Measurements from ENCODE around the gene WBP2NL.

The WBP2NL gene

DNA sequence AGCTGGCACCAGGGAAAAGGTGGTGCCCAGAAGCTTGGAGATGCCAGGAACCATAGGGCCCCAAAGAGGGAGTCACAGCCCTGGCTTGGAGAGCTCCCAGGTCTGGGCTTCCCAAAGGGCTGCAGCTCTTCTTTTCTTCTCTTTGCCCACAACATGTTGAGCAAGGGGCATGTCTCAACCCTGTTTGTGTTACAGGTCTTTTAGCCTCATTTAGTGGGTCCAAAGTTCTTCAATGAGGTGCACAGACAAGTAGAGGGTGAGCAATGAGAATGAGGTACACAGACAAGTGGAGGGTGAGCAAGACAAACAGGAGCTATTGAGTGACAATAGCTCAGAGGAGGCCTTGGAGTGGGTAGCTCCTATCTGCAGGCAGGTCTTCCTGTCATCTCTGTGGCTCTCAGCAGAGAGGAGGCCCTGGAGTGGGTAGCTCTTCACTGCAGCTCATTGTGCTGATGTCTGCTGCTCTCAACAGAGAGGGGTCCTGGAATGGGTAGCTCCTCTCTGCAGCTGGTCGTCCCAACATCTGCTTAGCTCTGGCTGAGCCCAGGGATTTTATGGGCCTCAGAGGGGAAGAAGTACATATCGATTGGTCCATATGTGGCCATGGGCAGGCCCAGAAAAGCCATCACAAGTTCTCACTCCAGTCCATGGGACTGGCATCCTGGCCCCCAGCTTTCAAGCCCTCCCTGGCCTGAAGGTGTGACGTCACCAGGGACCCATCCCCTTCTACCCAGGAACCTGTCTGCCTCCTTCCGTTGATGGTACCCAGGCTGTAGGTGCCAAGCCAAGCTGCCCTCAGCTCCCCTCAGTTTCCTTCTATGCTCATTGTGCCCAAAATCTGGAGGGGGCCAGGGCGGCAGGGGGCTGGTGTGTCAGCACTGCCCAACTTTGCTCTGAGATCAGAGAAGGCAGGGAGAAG lies 34.9 kb downstream of the WBP2NL start:
- Histone ChIP-seq H3K4me1 (ENCODE audit: low read depth, poor library complexity, severe bottlenecking) (peaks cover 20% of the 10 kb centered on the region), H3K4me3 (IDR thresholded peaks at IDR 0.05; ENCODE audit: insufficient read depth, low read depth, low read length) (no peak overlapping the region)
- TF ChIP-seq, protein P1, sequence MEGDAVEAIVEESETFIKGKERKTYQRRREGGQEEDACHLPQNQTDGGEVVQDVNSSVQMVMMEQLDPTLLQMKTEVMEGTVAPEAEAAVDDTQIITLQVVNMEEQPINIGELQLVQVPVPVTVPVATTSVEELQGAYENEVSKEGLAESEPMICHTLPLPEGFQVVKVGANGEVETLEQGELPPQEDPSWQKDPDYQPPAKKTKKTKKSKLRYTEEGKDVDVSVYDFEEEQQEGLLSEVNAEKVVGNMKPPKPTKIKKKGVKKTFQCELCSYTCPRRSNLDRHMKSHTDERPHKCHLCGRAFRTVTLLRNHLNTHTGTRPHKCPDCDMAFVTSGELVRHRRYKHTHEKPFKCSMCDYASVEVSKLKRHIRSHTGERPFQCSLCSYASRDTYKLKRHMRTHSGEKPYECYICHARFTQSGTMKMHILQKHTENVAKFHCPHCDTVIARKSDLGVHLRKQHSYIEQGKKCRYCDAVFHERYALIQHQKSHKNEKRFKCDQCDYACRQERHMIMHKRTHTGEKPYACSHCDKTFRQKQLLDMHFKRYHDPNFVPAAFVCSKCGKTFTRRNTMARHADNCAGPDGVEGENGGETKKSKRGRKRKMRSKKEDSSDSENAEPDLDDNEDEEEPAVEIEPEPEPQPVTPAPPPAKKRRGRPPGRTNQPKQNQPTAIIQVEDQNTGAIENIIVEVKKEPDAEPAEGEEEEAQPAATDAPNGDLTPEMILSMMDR (conservative IDR thresholded peaks at IDR 0.05; ENCODE audit: low read depth, low read length) = no peak

DNA sequence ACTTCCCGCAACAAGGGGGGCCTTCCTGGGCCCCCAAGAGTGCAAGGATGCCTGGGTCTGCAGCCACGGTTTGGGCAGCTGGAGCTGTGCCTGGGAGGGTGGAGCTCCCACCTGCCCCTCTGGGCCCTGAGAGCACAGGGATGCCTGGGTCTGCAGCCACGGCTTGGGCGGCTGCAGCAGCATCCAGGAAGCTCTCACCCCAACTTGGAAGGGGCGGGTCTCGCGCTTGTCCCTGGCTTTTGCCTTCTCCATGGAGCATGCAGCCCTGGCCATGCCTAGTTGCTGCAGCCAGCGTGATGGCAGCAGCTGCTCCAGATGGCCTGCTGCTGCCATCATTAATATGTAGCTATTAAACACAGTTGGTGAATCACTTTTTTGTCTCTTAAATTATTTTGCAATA lies 36.7 kb downstream of the WBP2NL start:
- H3K9ac ChIP-seq = no peak overlapping the region
- H3K27ac ChIP-seq = no peak overlapping the region
- no peaks in the 10 kb centered on the region for H3K36me3 ChIP-seq (ENCODE audit: insufficient read depth)
- TF ChIP-seq, protein P1 (conservative IDR thresholded peaks at IDR 0.05; ENCODE audit: low read depth, low read length) = no peak
- no peaks in the 10 kb centered on the region for H3K79me2 ChIP-seq (ENCODE audit: insufficient read depth, low read depth)
- H3K27me3 ChIP-seq (ENCODE audit: insufficient read depth, low read depth) = no peaks in the 10 kb centered on the region
- H2AFZ ChIP-seq (ENCODE audit: low read depth) = no peak overlapping the region
- no peak overlapping the region for H3K4me3 ChIP-seq (IDR thresholded peaks at IDR 0.05; ENCODE audit: insufficient read depth, low read depth, low read length)
- no peaks in the 10 kb centered on the region for H4K20me1 ChIP-seq (ENCODE audit: insufficient read depth)
- peaks cover 19% of the 10 kb centered on the region for H3K4me1 ChIP-seq (ENCODE audit: low read depth, poor library complexity, severe bottlenecking)
- H3K4me2 ChIP-seq = no peak overlapping the region

More for the DNA sequence above, 34.9 kb downstream of the WBP2NL start:
- no peak overlapping the region for H2AFZ ChIP-seq (ENCODE audit: low read depth)
- H3K4me2 ChIP-seq = no peak overlapping the region
- no peak overlapping the region for H3K27ac ChIP-seq
- H3K36me3 ChIP-seq (ENCODE audit: insufficient read depth) = no peaks in the 10 kb centered on the region
- no peaks in the 10 kb centered on the region for H3K79me2 ChIP-seq (ENCODE audit: insufficient read depth, low read depth)
- no peak overlapping the region for H3K9ac ChIP-seq
- no peaks in the 10 kb centered on the region for H3K27me3 ChIP-seq (ENCODE audit: insufficient read depth, low read depth)
- no peaks in the 10 kb centered on the region for H4K20me1 ChIP-seq (ENCODE audit: insufficient read depth)

DNA sequence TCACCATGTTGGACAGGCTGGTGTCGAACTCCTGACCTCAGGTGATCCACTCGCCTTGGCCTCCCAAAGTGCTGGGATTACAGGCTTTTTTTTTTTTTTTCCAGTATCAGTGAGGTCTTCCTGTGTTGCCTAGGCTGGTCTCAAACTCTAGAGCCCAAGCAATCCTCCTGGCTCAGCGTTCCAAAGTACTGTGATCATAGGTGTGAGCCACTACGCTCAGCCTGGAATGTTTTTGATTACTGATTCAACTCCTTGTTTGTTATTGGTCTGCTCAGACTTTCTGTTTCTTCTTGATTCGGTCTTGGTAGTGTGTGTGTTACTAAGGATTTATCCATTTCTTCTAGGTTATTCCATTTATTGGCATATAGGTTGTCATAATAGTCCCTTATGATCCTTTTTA lies 40.7 kb downstream of the WBP2NL start:
- no peaks in the 10 kb centered on the region for H3K79me2 ChIP-seq (ENCODE audit: insufficient read depth, low read depth)
- no peaks in the 10 kb centered on the region for H4K20me1 ChIP-seq (ENCODE audit: insufficient read depth)
- TF ChIP-seq, protein P1 (conservative IDR thresholded peaks at IDR 0.05; ENCODE audit: low read depth, low read length) = no peak
- no peak overlapping the region for H3K9ac ChIP-seq
- no peak overlapping the region for H3K4me2 ChIP-seq
- no peak overlapping the region for H3K27ac ChIP-seq
- H3K4me3 ChIP-seq (IDR thresholded peaks at IDR 0.05; ENCODE audit: insufficient read depth, low read depth, low read length) = no peak overlapping the region
- H3K27me3 ChIP-seq (ENCODE audit: insufficient read depth, low read depth) = no peaks in the 10 kb centered on the region
- H3K36me3 ChIP-seq (ENCODE audit: insufficient read depth) = no peaks in the 10 kb centered on the region
- no peaks in the 10 kb centered on the region for H3K4me1 ChIP-seq (ENCODE audit: low read depth, poor library complexity, severe bottlenecking)
- H2AFZ ChIP-seq (ENCODE audit: low read depth) = no peak overlapping the region

DNA sequence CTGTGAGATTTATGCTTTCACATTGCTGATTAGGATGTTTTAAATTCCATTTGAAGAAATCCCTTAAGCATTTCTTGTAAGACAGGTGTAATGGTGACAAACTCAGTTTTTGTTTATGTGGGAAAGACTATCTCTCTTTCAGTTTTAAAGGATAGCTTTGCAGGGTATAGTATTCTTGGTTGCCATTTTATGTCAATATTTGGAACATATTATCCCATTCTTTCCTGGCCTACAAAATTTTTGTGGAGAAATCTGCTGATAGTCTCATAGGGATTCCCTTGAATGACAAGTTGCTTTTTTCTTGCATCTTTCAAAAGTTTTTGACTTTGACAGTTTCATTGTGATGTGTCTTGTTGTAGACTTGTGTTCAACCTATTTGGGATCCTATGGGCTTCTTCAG lies 43.2 kb downstream of the WBP2NL start:
- Histone ChIP-seq H3K79me2 (ENCODE audit: insufficient read depth, low read depth) (no peaks in the 10 kb centered on the region), H2AFZ (ENCODE audit: low read depth) (no peak overlapping the region), H4K20me1 (ENCODE audit: insufficient read depth) (no peaks in the 10 kb centered on the region), H3K4me1 (ENCODE audit: low read depth, poor library complexity, severe bottlenecking) (peaks cover 5% of the 10 kb centered on the region), H3K27ac (no peak overlapping the region), H3K27me3 (ENCODE audit: insufficient read depth, low read depth) (no peaks in the 10 kb centered on the region), H3K4me2 (no peak overlapping the region), H3K4me3 (IDR thresholded peaks at IDR 0.05; ENCODE audit: insufficient read depth, low read depth, low read length) (no peak overlapping the region), H3K9ac (no peak overlapping the region), H3K36me3 (ENCODE audit: insufficient read depth) (no peaks in the 10 kb centered on the region)
- TF ChIP-seq, protein P1 (conservative IDR thresholded peaks at IDR 0.05; ENCODE audit: low read depth, low read length) = no peak

All from KMS-11 (cell line).